Inflammatory macrophage treated with lipopolysaccharide for 1 hour (primary cell): Measurements from ENCODE around the gene SEMA4F.

ENCODE experiments used
- DNase-seq, 2 donors: peaks; one replicate each; pipeline ENCODE4 v3.0.0-alpha.2; 2020 to 2022

SEMA4F gene

DNA sequence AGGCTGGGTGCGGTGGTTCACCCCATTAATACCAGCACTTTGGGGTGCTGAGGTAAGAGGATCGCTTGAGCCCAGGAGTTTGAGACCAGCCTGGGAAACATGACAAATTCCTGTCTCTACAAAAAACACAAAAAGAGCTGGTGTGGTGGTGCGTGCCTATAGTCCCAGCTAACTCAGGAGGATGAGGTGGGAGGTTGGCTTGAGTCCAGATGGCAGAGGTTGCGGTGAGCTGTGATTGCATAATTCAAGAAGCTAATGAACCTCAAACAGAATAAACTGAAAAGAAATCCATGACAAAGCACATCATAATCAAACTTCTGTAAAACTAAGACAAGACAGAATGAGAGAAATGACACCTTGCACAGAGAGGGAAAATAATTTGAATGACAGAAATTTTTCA lies 54.8 kb downstream of the SEMA4F start:
- peak; percentile 22 to 31 for DNase-seq

DNA sequence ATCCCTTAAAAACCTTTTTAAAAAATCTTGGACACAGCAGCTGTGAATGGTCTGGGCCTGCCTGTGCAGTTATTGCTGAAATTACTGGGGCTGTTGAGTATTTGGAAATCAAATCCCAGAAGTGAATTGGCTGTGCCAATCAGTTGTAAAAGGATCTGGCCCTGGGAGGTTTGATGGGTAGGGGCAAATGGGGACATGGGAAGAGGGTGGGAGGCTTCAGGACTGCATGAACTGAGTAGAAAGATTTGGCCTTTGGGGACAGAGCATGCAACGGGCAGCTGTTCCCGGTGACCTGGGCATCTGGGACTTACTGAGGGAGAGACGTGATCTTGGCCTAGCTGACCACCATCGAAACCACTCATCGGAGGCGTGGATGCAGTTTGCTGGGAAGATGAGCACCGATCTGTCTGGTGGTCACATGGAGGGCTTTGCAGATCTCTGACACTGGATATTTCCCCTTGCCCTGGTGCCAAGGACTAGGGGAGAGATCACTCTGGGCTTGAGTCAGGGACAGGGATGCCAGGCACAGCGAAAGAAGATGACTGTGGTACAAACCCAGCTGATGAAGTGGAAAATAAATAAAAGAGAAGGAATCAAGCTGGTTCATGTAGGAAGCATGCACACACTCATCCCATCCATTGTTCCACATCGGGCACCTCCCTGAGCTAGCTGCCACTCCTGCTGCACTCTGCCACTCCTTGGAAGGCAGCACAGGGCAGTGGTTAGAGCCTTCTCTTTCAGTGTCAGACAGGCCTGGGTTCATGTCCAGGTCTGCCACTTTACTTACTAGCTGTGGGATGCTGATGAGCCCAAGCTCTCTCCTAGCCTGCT lies 58.4 kb downstream of the SEMA4F start:
- DNase-seq: no peak

DNA sequence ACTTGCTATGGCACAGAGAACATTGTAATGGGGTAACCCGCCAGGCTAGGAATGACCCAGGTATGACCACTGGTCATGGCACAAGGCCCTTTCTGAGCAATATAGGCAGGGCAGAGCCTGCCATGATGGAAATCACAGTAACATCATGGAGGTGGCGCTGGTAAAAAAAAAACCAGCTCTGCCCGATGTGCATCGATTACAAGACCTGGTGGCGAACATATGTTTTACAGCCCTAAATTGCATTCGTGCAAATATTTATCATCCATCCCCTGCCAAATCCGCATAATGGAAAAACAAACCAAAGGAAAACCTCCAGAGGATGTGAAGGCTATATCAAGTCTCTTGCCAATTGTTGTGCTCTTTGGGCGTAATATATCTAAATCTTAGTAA lies 60.6 kb downstream of the SEMA4F start:
- no peak for DNase-seq

DNA sequence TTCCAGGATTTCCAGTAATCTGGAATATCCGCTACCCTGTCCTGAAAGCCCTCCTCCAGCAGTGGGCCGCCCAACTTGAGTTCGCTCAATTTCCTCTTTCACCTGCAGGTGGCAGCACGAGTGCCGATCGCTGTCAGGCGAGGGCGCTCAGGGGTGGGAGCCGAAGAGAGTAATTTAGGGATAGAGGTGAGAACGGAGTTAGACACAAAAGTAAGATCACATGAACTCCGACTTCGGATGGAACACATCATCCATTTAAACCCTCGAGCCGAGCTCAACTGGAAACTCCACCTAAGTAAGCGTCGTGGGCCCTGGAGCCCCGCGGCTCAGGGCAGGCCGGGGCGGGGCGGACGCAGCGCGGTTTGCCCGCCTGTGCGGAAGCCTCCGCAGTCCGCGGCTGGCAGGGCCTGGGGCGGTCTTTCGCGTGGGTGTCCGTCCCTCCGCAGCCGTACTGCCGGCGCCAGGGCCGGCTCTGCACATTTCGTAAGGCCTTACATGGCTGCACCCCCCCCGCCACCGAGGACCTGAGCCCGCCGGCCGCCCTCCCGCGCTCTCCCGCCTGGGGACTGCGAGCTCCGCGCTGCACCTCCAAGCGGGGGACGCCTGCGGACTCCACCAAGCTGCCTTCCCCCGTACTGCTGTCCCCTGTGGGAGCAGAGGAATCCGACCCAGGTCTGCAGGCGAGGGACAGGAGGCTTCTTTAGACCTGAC lies 61.2 kb downstream of the SEMA4F start:
- peak; percentile 63 to 96 for DNase-seq

DNA sequence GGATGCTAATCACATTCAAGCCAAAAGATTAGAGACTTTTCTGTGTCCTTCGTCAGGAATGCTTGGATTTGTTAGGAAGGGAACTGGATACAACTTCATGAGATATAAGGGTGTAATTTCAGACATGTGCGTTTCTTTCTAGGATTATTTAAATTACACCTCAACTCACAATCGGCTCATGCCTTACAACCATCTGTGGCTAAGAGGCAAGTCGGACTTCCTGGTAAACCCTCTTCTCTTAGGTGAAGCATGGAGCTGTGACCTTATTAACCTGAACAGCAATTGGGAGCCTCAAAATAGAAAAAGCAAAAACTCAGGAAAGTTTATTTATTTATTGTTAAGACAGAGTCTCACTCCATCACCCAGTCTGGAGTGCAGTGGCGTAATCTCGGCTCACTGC lies 61.8 kb downstream of the SEMA4F start:
- no peak for DNase-seq

DNA sequence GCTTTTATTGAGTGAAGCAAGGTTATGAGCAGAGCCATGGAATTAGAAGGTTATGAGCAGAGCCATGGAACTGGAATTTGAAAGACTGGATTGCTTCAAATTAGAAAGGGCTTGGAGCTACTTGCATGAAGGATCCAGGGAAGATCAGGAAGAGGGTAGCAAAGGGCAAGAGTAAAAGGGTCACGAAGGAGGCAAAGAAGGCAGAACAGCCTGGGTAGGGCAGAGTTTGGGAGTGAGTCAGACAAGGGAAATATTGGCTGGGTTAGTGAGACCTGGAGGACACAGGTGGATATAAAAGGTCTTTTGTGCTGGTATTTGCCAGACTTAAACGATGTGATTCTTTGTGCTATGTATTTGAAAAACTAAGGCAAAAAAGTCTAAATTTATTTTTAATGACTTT lies 65.0 kb downstream of the SEMA4F start:
- DNase-seq: no peak

DNA sequence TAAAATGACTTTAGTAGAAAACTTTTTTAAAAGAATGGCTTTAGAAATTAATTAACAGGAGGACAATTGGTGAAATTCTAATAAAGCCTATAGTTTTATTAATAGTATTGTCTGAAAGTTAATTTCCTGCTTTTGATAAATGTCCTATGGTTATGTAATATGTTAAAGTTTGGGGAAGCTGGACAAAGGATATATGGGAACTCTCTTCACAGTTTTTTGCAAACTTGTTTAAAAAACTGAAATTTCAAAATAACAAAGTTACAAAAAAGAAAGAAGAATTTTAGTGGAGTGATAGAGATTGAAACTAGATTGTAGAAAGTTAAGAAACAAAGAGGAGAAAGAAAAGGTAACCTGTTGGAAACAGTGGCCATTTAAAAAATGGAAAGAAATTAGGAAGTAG lies 67.3 kb downstream of the SEMA4F start:
- peak in 1 of 2 donors; percentile 30 for DNase-seq

DNA sequence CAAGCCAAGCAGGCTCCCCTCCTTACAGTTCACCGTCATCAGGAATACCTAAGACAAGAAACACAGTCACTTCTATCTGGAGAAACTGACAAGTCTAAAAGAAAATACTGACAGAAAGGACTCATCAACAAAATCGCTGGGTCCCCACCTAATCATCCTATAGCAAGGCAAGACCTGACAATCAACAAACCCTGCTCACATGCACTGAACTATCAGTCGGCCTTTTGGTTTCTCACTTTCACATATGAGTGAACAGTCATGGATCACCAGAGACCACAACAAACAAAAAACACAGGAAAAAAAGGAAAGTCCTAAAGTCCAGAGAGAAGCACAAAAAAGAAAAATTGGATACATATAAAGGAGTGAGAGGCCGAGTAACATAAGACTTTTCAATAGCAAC lies 70.4 kb downstream of the SEMA4F start:
- DNase-seq: no peak

DNA sequence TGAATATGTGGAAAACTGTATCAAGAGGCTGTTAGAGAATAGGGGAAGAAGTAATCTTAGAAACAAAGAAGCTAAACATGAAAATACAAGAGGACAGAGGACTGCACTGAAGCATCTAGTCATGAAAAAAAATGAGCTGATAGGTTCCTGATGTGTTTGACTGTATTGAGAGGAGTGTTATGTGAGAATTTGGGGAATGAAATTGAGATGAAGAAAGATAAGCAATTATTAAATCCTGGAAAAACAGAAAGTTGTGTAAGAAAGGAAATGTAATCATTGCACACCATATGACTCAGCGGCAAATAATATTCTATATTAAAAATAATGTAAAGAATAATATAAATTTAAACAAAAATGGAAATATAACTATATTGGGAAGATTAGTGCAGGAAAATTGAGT lies 71.2 kb downstream of the SEMA4F start:
- DNase-seq: peak; percentile 46 to 50

DNA sequence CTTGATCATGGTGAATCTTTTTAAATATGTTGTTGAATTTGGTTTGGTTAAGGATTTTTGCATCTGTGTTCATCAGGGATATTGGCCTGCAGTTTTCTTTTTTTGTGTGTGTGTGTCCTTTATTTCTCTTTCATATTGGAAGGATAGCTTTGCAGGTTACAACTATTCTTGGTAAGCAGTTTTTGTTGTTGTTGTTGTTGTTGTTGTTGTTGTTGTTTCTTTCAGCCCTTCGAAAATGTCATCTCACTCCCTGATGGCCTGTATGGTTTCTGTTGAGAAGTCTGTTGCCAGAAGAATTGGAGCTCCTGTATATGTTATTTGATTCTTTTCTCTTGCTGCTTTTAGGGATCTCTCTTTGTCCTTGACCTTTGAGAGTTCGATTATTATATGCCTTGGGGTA lies 74.8 kb downstream of the SEMA4F start:
- DNase-seq: no peak

DNA sequence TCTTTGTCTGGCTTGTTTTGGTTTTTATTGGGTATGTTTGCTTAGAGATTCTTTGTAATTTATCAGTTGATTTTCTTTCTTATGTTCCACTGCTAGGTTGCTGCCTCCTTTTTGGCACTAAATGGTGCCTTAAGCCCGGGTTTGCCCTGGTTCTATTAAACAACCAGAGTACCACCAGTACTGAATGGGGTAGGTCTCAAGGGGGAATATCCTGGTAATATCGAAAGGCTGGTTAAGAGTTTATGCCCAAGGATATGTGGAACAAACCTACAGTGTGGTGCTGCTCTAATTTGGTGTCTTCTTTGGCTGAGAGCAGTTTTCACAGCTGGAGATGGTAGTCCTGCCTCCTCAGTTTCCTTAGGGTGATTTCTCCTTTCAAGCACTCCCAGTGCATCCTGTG lies 76.5 kb downstream of the SEMA4F start:
- DNase-seq: no peak
